GM13976 (cell line): Measurements from ENCODE around the gene AKR7A3.

ENCODE experiments used
- DNase-seq: peaks from one replicate; pipeline ENCODE4 v3.0.0; 2012; ENCODE audit warnings: low spot score
- CTCF ChIP-seq: IDR thresholded peaks from 2 replicates; pipeline ENCODE4 v1.5.1; 2012; ENCODE audit warnings: borderline replicate concordance, mild to moderate bottlenecking; ENCODE audit not compliant: insufficient read depth; ENCODE audit errors: extremely low read depth, missing control alignments, control extremely low read depth
- in situ Hi-C: fragments of 300-500 bp; cut with MboI; formaldehyde crosslinking; loops from one replicate; pipeline ENCODE4 v1.12.0; 2022; ENCODE audit warnings: low sequenced_read_pairs, mixed read lengths, inconsistent platforms; ENCODE audit not compliant: unreplicated experiment

Gene AKR7A3

GRCh38 chr1:19322481-19322880, 33.9 kb upstream of the AKR7A3 start:
- in situ Hi-C loops, result no loop called here
- DNase-seq, result no peak
- no peak for TF ChIP-seq CTCF

GRCh38 chr1:19321071-19321470, 32.5 kb upstream of the AKR7A3 start:
- DNase-seq, result no peak
- in situ Hi-C loops, result no loop called here
- no peak for TF ChIP-seq CTCF

- DNase-seq, result no peak
- TF ChIP-seq CTCF, result no peak
- in situ Hi-C loops, result no loop called here
These were observed 30.6 kb upstream of the AKR7A3 start for GRCh38 chr1:19319196-19319595.

GRCh38 chr1:19317126-19317910, 28.7 kb upstream of the AKR7A3 start:
- DNase-seq, result no peak
- in situ Hi-C loops, result no loop called here
- no peak for TF ChIP-seq CTCF

- in situ Hi-C loops, result no loop called here
- DNase-seq, result peak; percentile 68
These were observed 27.0 kb upstream of the AKR7A3 start for GRCh38 chr1:19315378-19316198.

More at GRCh38 chr1:19315378-19316198, 27.0 kb upstream of the AKR7A3 start:
- TF ChIP-seq CTCF, result no peak
